ENCODE results near the gene REV1. TPM values are rescaled to one million over a fixed set of nuclear protein-coding genes. Genes with fewer than 3 reads are reported as not detected.

The REV1 gene
- total RNA-seq, 4 donors from 2014 or later = 37.3 to 71.0 (median 48.5) TPM

DNA sequence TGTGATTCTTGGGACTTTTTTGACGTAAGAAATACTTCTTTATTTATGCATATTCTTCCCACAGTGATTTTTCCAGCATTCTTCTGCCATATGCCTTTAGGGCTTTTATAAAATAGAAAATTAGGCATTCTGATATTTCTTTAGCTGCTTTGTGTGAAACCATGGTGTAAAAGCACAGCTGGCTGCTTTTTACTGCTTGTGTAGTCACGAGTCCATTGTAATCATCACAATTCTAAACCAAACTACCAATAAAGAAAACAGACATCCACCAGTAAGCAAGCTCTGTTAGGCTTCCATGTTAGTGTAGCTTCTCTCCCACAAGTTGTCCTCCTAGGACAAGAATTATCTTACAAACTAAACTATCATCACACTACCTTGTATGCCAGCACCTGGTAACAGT lies 90.0 kb downstream of the REV1 start:
- no peak for DNase-seq (ENCODE audit: low spot score in 2 of 2)
- TF ChIP-seq POLR2A (IDR thresholded peaks at IDR 0.05) = no peak
- TF ChIP-seq, protein P1, sequence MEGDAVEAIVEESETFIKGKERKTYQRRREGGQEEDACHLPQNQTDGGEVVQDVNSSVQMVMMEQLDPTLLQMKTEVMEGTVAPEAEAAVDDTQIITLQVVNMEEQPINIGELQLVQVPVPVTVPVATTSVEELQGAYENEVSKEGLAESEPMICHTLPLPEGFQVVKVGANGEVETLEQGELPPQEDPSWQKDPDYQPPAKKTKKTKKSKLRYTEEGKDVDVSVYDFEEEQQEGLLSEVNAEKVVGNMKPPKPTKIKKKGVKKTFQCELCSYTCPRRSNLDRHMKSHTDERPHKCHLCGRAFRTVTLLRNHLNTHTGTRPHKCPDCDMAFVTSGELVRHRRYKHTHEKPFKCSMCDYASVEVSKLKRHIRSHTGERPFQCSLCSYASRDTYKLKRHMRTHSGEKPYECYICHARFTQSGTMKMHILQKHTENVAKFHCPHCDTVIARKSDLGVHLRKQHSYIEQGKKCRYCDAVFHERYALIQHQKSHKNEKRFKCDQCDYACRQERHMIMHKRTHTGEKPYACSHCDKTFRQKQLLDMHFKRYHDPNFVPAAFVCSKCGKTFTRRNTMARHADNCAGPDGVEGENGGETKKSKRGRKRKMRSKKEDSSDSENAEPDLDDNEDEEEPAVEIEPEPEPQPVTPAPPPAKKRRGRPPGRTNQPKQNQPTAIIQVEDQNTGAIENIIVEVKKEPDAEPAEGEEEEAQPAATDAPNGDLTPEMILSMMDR (IDR thresholded peaks at IDR 0.05) = no peak
- intact Hi-C loops (cut with DNase I; ENCODE audit: low total_unique reads) = no loop called here

DNA sequence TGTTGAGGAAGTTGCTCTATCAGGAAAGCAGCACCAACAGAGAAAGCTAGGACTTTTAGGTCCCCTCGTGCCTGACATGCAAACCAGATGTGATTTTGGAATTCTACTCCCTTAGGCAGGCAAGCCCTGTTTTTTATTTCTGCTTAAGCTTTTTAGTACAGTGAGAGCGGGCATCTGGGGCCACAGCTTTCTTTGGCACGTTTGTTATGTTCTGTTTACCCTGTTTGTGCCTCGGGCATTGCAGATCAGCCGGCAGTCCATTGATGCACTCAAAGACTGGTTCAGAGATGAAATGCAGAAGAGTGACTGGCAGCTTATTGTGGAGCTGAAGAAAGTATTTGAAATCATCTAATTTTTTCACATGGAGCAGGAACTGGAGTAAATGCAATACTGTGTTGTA lies 90.8 kb downstream of the REV1 start:
- WGBS, 2 donors = 42 to 46% methylated on average over 5 of the region's 5 CpGs
- no peak for DNase-seq (ENCODE audit: low spot score in 2 of 2)
- intact Hi-C loops (cut with DNase I; ENCODE audit: low total_unique reads) = no loop called here
- TF ChIP-seq POLR2A (IDR thresholded peaks at IDR 0.05) = no peak
- TF ChIP-seq, protein P1 (IDR thresholded peaks at IDR 0.05) = no peak
- H3K4me3 ChIP-seq (ENCODE audit: low read depth, poor library complexity, severe bottlenecking) = no peak overlapping the region

More for the DNA sequence above, 90.0 kb downstream of the REV1 start:
- 74 to 82% methylated on average over 2 of the region's 2 CpGs for WGBS, 2 donors
- H3K4me3 ChIP-seq (ENCODE audit: low read depth, poor library complexity, severe bottlenecking) = no peak overlapping the region

DNA sequence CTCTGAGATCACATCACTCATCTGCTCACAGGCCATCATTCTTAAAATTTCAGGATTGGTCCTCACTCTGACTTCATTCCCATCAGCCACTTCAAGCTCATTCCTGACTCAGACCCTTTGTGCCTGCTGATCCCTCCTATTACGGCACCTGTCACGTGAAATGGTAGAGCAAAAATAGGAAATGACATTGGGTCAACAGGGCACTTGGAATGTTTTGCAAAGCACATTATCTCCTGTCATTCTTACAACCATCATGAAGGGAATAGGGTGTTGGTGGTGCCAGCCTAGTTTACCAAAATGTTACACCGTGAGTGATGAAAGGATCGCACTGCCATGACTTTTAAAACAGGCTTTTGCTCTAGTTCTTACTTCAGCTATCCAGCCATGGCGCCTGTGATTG lies 91.5 kb downstream of the REV1 start:
- DNase-seq (ENCODE audit: low spot score in 2 of 2) = no peak
- H3K4me3 ChIP-seq (ENCODE audit: low read depth, poor library complexity, severe bottlenecking) = no peak overlapping the region
- intact Hi-C loops (cut with DNase I; ENCODE audit: low total_unique reads) = no loop called here
- 91 to 92% methylated on average over 5 of the region's 5 CpGs for WGBS, 2 donors
- TF ChIP-seq, protein P1 (IDR thresholded peaks at IDR 0.05) = no peak
- TF ChIP-seq POLR2A (IDR thresholded peaks at IDR 0.05) = no peak

DNA sequence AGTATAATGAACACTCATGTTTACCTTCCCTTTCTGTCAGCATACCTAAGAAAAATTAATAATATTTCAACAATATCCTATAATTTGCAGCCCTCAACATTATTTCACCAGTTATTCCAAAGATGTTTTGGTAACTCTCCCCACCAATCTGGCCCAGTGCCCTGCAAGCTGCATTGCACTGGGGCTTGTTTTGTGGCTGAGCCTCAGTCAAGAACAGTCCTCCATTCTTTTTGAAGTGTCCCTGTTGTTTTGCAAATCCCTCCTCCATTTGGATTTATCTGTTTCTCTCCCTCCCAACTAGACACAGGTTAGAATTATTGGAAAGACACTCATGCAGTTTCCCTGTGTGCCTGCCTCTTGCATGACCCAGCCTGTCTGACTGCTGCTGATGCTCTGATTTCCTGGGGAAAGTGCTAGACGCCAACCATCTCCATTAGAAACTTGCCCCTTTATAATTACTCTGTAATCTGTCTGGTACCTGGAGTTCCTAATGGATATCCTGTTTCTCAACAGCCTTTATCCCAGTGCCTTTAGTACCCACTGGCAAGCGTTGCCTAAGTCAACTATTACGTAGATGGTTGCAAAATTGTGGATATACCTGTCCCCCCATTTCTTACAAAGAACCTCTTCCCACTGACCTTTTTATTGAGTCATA lies 92.4 kb downstream of the REV1 start:
- intact Hi-C loops (cut with DNase I; ENCODE audit: low total_unique reads) = no loop called here
- DNase-seq (ENCODE audit: low spot score in 2 of 2) = no peak
- no peak overlapping the region for H3K4me3 ChIP-seq (ENCODE audit: low read depth, poor library complexity, severe bottlenecking)
- TF ChIP-seq POLR2A (IDR thresholded peaks at IDR 0.05) = no peak
- TF ChIP-seq, protein P1 (IDR thresholded peaks at IDR 0.05) = no peak
- WGBS, 2 donors = 72 to 83% methylated on average over 3 of the region's 3 CpGs

DNA sequence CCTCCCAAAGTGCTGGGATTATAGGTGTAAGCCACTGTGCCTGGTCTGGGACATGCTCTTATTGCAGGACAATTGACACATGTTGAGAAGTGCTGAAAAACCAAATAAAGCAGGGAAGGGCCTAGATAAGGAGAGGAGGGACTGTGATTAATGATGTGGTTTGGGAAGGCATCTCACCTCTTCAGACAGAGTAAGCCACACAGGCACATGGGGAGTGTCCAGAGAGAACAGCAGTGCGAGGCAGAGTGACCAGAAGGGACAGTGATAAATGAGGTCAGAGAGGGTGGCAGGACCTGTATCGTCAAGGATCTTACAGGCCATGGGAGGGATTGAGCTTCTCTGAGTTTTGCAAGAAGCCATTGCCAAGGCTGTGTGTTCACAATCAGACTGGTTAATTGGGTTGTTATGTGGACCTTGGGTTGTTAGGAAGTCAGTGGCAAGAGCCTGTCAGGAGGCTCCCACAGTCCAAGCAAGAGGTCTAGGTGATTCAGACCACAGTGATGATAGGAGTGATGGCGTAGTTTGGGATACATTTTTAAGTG lies 94.2 kb downstream of the REV1 start:
- WGBS, 2 donors = 85 to 88% methylated on average over 3 of the region's 3 CpGs
- intact Hi-C loops (cut with DNase I; ENCODE audit: low total_unique reads) = no loop called here
- DNase-seq (ENCODE audit: low spot score in 2 of 2) = no peak
- no peak for TF ChIP-seq POLR2A (IDR thresholded peaks at IDR 0.05)
- TF ChIP-seq, protein P1 (IDR thresholded peaks at IDR 0.05) = no peak
- no peak overlapping the region for H3K4me3 ChIP-seq (ENCODE audit: low read depth, poor library complexity, severe bottlenecking)

DNA sequence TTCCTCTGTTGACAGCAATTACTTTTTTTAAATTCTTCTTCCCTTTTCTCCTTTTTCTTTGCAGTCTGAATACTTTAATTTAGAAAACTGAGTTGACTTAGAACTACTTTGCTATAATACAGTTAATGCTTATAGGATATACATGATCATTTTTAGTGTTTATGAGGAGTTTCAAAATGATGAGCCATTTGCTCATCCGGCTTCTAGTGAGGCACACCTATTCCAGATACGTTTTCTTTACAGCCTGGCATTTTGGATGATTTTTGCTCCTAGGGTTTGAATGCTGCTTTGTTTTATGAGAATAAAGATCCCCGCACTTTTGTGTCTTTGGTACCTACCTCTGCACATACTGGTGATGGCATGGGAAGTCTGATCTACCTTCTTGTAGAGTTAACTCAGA lies 99.9 kb downstream of the REV1 start:
- DNase-seq (ENCODE audit: low spot score in 2 of 2) = no peak
- TF ChIP-seq POLR2A (IDR thresholded peaks at IDR 0.05) = no peak
- TF ChIP-seq, protein P1 (IDR thresholded peaks at IDR 0.05) = no peak
- 90 to 92% methylated on average over 3 of the region's 3 CpGs for WGBS, 2 donors
- H3K4me3 ChIP-seq (ENCODE audit: low read depth, poor library complexity, severe bottlenecking) = no peak overlapping the region
- intact Hi-C loops (cut with DNase I; ENCODE audit: low total_unique reads) = no loop called here
